Testis (tissue), 3 donors: Measurements from ENCODE around the gene MAZ. TPM values are rescaled to one million over a fixed set of nuclear protein-coding genes. Genes with fewer than 3 reads are reported as not detected.

ENCODE experiments used
- DNase-seq: peaks from one replicate; pipeline ENCODE4 v3.0.0-alpha.2; 2019
- H3K27ac ChIP-seq, 2 donors: fragments of 200-600 bp; sonication (generic); one replicate each; pipeline ENCODE4 v1.5.1; 2019
- H3K27me3 ChIP-seq: fragments of 200-600 bp; sonication (generic); one replicate; pipeline ENCODE4 v1.5.1; 2019
- H3K36me3 ChIP-seq: fragments of 200-600 bp; sonication (generic); one replicate; pipeline ENCODE4 v1.5.1; 2017; ENCODE audit warnings: low read depth; ENCODE audit errors: missing control alignments
- H3K4me1 ChIP-seq: fragments of 200-600 bp; sonication (generic); one replicate; pipeline ENCODE4 v1.5.1; 2019
- H3K4me3 ChIP-seq, 2 donors: fragments of 200-600 bp; sonication (generic); one replicate each; pipeline ENCODE4 v1.5.1; 2017 to 2019
- H3K9me3 ChIP-seq: fragments of 200-600 bp; sonication (generic); one replicate; pipeline ENCODE4 v1.5.1; 2017
- POLR2A ChIP-seq: fragments of 450-650 bp; IDR thresholded peaks from one replicate; pipeline ENCODE4 v1.6.1; 2017; ENCODE audit warnings: antibody characterized with exemption, mild to moderate bottlenecking, moderate library complexity
- WGBS, 2 donors: methylation state at CpG; one replicate each; pipeline ENCODE4 v1.1.5; 2018; 5-methylcytosine and 5-hydroxymethylcytosine counted together
- intact Hi-C: fragments of 100-400 bp; cut with DNase I; formaldehyde crosslinking; loops from one replicate; pipeline ENCODE4 v1.15.1; 2023; ENCODE audit warnings: low total_unique reads
- polyA plus RNA-seq: library from polyadenylated mRNA; stranded (reverse); fragments of 350-450 nt; fragmentation: Illumina TruSeq; extraction: RNeasy Lipid Tissue Mini Kit (QIAGEN cat#74804); gene quantifications from one replicate; pipeline ENCODE4 v1.2.3, GENCODE V29; 2014; ENCODE audit warnings: low read depth, low replicate concordance; ENCODE audit not compliant: insufficient read depth
- total RNA-seq, 2 donors: library from RNA; depleted of rRNA; stranded (reverse); fragments of >200 nt; gene quantifications; one replicate each; pipeline ENCODE4 v1.2.3, GENCODE V29; 2016
- TF ChIP-seq, protein P1 (sequence below), 3 experiments: fragments of 450-650 bp in 2 of 3; fragments of 200-600 bp in 1 of 3; sonication (generic) in 1 of 3; IDR thresholded peaks; one replicate each; pipeline ENCODE4 v1.5.1; 2016 to 2019; ENCODE audit warnings: antibody characterized with exemption in 3 of 3, mild to moderate bottlenecking in 2 of 3, moderate library complexity in 1 of 3

MAZ gene
- total and polyA plus RNA-seq, 3 donors from 2014 or later = 173 to 217 (median 186) TPM

DNA sequence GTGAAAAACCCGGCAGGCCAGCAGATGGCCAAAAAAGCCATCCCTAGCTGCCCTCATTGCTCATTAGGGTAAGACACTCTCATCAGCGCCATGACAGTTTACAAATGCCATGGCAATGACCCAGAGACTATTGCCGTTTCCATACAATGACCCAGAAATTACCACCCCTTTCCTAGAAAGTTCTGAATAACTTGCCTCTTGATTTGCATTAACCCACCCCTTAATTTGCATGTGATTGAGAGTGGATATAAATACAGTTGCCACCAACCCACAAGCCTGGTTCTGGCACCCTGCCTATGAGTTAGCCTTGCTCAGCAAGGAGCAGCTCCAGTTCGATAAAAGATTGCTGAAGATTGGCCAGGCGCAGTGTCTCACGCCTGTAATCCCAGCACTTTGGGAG is 44.4 kb upstream of the MAZ start:
- Histone ChIP-seq H3K9me3 (no peaks in the 10 kb centered on the region), H3K4me1 (no peaks in the 10 kb centered on the region), H3K27me3 (no peaks in the 10 kb centered on the region), H3K4me3 (no peak overlapping the region), H3K27ac (no peak overlapping the region), H3K36me3 (no peaks in the 10 kb centered on the region)
- intact Hi-C loops = no loop called here
- TF ChIP-seq, protein P1, sequence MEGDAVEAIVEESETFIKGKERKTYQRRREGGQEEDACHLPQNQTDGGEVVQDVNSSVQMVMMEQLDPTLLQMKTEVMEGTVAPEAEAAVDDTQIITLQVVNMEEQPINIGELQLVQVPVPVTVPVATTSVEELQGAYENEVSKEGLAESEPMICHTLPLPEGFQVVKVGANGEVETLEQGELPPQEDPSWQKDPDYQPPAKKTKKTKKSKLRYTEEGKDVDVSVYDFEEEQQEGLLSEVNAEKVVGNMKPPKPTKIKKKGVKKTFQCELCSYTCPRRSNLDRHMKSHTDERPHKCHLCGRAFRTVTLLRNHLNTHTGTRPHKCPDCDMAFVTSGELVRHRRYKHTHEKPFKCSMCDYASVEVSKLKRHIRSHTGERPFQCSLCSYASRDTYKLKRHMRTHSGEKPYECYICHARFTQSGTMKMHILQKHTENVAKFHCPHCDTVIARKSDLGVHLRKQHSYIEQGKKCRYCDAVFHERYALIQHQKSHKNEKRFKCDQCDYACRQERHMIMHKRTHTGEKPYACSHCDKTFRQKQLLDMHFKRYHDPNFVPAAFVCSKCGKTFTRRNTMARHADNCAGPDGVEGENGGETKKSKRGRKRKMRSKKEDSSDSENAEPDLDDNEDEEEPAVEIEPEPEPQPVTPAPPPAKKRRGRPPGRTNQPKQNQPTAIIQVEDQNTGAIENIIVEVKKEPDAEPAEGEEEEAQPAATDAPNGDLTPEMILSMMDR (IDR thresholded peaks at IDR 0.05) = no peak
- no peak for TF ChIP-seq POLR2A
- no peak for DNase-seq
- WGBS, 2 donors = 62 to 83% methylated on average over 6 of the region's 6 CpGs

DNA sequence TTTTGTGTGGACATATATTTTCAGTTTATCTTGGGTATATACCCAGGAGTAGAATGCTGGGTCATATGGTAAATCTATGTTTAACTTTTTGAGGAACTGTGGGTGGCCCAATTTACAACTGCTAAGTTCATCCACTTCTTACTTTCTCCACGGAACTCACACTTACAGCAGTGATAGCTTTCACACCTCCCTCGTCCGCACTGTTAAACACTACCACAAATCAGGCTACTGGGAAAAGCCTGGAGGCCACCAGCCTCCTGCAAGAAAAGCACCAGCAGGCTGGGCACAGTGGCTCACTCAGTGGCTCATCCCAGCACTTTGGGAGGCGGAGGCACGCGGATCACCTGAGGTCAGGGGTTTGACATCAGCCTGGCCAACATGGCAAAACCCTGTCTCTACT is 43.0 kb upstream of the MAZ start:
- H3K9me3 ChIP-seq = no peaks in the 10 kb centered on the region
- H3K4me3 ChIP-seq = no peak overlapping the region
- intact Hi-C loops = no loop called here
- H3K4me1 ChIP-seq = no peaks in the 10 kb centered on the region
- WGBS, 2 donors = 73 to 89% methylated on average over 6 of the region's 6 CpGs
- TF ChIP-seq, protein P1 (IDR thresholded peaks at IDR 0.05) = no peak
- no peak for TF ChIP-seq POLR2A
- no peaks in the 10 kb centered on the region for H3K36me3 ChIP-seq
- H3K27me3 ChIP-seq = no peaks in the 10 kb centered on the region
- DNase-seq = no peak
- H3K27ac ChIP-seq = no peak overlapping the region

DNA sequence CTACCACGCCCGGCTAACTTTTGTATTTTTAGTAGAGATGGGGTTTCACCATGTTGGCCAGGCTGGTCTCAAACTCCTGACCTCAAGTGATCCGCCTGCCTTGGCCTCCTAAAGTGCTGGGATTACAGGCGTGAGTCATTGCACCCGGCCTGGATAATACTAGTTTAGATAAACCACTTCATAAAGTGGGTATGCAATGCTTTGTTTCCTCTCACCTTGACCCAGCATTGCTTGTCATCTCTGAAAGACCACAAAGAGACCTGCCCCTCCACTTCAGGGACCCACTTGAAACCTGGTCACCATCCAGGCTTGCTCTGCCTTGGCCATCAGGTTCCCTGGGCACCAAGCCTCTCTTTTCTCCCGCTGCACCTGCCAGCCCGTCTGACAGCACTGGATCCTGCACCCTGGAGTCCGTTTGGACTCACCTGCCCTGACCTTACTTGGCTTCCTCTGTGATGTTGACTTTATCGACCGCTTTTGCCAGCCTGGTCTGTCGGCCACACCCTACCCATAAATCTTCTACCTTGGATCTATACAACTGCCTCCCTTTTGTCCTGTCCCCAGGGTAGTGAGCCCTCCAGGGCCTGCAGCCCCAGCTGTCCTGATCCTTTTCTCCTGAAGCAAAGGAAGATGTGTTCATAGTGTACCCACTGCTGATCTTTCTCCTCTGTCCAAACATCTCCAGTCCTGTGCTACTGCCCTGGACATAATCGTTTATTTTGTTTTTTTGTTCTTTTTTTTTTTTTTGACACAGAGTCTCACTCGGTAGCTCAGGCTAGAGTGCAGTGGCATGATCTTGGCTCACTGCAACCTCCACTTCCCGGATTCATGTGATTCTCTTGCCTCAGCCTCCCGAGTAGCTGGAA is 40.9 kb upstream of the MAZ start:
- TF ChIP-seq, protein P1 (IDR thresholded peaks at IDR 0.05) = no peak
- TF ChIP-seq POLR2A = no peak
- H3K36me3 ChIP-seq = no peaks in the 10 kb centered on the region
- no peaks in the 10 kb centered on the region for H3K9me3 ChIP-seq
- H3K4me1 ChIP-seq = no peaks in the 10 kb centered on the region
- intact Hi-C loops = no loop called here
- no peak overlapping the region for H3K27ac ChIP-seq
- DNase-seq = no peak
- WGBS, 2 donors = 81 to 85% methylated on average over 15 of the region's 15 CpGs
- H3K27me3 ChIP-seq = no peaks in the 10 kb centered on the region
- no peak overlapping the region for H3K4me3 ChIP-seq

DNA sequence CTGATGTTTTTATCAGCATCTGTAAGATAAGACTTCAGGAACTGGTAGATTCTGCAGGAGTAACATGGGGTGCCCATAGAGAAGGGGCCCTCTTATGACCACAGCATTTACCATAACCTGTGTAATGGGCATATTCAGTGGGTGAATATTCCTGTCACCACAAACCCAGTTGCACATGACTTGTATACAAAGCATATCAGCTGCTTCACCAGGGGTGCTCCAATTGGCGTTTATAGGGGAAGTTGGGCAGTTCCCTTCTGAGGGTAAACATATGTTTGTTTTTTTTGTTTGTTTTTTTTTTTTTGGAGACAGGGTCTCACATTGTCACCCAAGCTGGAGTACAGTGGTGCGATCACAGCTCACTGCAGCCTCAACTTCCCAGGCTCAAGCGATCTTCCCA is 39.8 kb upstream of the MAZ start:
- H3K27me3 ChIP-seq = no peaks in the 10 kb centered on the region
- H3K36me3 ChIP-seq = no peaks in the 10 kb centered on the region
- H3K27ac ChIP-seq = no peak overlapping the region
- TF ChIP-seq, protein P1 (IDR thresholded peaks at IDR 0.05) = no peak
- no peak for TF ChIP-seq POLR2A
- no peaks in the 10 kb centered on the region for H3K4me1 ChIP-seq
- H3K4me3 ChIP-seq = no peak overlapping the region
- intact Hi-C loops = no loop called here
- 93 to 95% methylated on average over 3 of the region's 3 CpGs for WGBS, 2 donors
- no peaks in the 10 kb centered on the region for H3K9me3 ChIP-seq
- DNase-seq = no peak

DNA sequence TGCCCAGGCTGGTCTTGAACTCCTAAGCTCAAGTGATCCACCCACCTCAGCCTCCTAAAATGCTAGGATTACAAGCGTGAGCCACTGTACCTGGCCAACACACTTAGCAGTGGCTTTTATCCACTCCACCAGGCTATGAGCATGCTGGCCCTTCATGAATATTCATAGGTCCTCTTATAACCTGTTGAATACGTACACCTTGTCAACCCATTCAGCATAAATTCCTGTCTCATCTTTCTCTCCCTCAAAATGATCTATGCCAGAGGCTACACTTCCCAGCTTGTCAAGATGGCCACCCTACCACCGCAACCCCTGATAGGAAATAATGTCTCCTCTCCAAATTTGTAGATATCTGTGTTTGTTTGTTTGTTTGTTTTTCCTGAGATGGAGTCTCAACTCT is 39.3 kb upstream of the MAZ start:
- H3K4me3 ChIP-seq = no peak overlapping the region
- DNase-seq = no peak
- no peaks in the 10 kb centered on the region for H3K36me3 ChIP-seq
- no peaks in the 10 kb centered on the region for H3K27me3 ChIP-seq
- whole genome bisulfite sequencing, 2 donors = 86 to 93% methylated on average over 3 of the region's 3 CpGs
- H3K27ac ChIP-seq = no peak overlapping the region
- H3K4me1 ChIP-seq = no peaks in the 10 kb centered on the region
- TF ChIP-seq, protein P1 (IDR thresholded peaks at IDR 0.05) = no peak
- TF ChIP-seq POLR2A = no peak
- intact Hi-C loops = no loop called here
- no peaks in the 10 kb centered on the region for H3K9me3 ChIP-seq
